ENCODE results near the gene NDST4. TPM values are rescaled to one million over a fixed set of nuclear protein-coding genes. Genes with fewer than 3 reads are reported as not detected.

Gene NDST4
- total and polyA plus RNA-seq, 7 donors: not detected

- Histone ChIP-seq H3K4me3 (no peak overlapping the region), H3K27ac (no peak overlapping the region), H3K27me3 (ENCODE audit: insufficient read depth in 3 of 3, low read length in 2 of 3) (peaks cover 0 to 2% (median 0%) of the 10 kb centered on the region in 3 donors), H3K4me1 (no peaks in the 10 kb centered on the region), H3K9me3 (no peaks in the 10 kb centered on the region), H3K36me3 (ENCODE audit: insufficient read depth in 1 of 2, low read depth in 1 of 2) (no peaks in the 10 kb centered on the region)
- 53 to 62% (median 53%) methylated on average over 6 of the region's 6 CpGs for WGBS, 3 donors
- intact Hi-C loops (cut with DNase I): no loop called here
- no peak for ATAC-seq
- no peak for DNase-seq
- TF ChIP-seq CTCF (IDR thresholded peaks at IDR 0.05): no peak
Measured at GRCh38 chr4:114782415-114783214, 330.8 kb downstream of the NDST4 start.

GRCh38 chr4:114780205-114780604 lies 333.2 kb downstream of the NDST4 start:
- H3K9me3 ChIP-seq: no peaks in the 10 kb centered on the region
- peaks cover 0 to 2% (median 0%) of the 10 kb centered on the region in 3 donors for H3K27me3 ChIP-seq (ENCODE audit: insufficient read depth in 3 of 3, low read length in 2 of 3)
- intact Hi-C loops (cut with DNase I): no loop called here
- no peaks in the 10 kb centered on the region for H3K36me3 ChIP-seq (ENCODE audit: insufficient read depth in 1 of 2, low read depth in 1 of 2)
- H3K4me1 ChIP-seq: no peaks in the 10 kb centered on the region
- 45 to 68% (median 58%) methylated on average over 1 of the region's 1 CpG for whole genome bisulfite sequencing, 3 donors
- no peak for ATAC-seq
- no peak for TF ChIP-seq CTCF (IDR thresholded peaks at IDR 0.05)
- DNase-seq: no peak
- no peak overlapping the region for H3K4me3 ChIP-seq
- no peak overlapping the region for H3K27ac ChIP-seq
